Measurements from ENCODE around the gene CEP120.

The CEP120 gene

GRCh38 chr5:123300266-123300665 lies 122.9 kb downstream of the CEP120 start:
- H3K4me3 ChIP-seq (ENCODE audit: control insufficient read depth, low read depth, low read length), result no peak overlapping the region
- no peak for DNase-seq (ENCODE audit: low read depth)
- TF ChIP-seq CTCF (IDR thresholded peaks at IDR 0.05; ENCODE audit: control insufficient read depth, insufficient read depth, low read depth, low read length, missing control alignments), result no peak

- no peak for DNase-seq (ENCODE audit: low read depth)
- TF ChIP-seq CTCF (IDR thresholded peaks at IDR 0.05; ENCODE audit: control insufficient read depth, insufficient read depth, low read depth, low read length, missing control alignments), result no peak
- H3K4me3 ChIP-seq (ENCODE audit: control insufficient read depth, low read depth, low read length), result no peak overlapping the region
Observed at GRCh38 chr5:123299136-123299535, 124.1 kb downstream of the CEP120 start.

DNA sequence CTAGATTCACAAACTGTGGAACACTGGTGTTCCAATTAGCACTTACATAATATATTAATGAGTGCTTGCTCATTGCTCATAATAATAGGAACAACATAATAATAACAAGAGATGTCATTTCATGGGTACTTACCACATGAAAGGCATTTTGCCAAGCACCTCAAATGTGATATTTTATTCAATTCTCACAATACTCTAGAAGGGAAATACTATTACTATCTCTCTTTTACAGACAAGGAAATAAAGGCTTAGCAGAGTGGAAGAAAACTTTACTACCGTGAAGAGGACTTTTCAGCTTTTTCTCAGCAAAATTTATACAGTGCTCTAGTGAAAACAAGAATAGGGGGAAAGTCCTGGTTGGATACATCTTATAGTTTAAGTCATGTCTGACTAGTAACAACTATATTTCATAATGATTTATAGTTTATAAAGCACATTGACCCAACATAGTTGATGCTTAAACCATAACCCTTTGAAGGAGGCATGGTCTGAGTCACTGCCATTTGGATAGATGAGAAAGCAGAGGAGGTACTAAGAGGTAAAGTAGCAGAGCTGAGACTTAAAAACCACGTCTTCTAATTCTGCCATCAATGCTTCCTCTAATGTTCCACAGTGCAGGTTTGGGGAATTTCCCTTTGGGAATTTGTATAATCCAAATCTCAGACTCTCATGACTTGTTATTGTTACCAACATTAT lies 124.7 kb downstream of the CEP120 start:
- TF ChIP-seq CTCF (IDR thresholded peaks at IDR 0.05; ENCODE audit: control insufficient read depth, insufficient read depth, low read depth, low read length, missing control alignments), result no peak
- H3K4me3 ChIP-seq (ENCODE audit: control insufficient read depth, low read depth, low read length), result no peak overlapping the region
- no peak for DNase-seq (ENCODE audit: low read depth)

DNA sequence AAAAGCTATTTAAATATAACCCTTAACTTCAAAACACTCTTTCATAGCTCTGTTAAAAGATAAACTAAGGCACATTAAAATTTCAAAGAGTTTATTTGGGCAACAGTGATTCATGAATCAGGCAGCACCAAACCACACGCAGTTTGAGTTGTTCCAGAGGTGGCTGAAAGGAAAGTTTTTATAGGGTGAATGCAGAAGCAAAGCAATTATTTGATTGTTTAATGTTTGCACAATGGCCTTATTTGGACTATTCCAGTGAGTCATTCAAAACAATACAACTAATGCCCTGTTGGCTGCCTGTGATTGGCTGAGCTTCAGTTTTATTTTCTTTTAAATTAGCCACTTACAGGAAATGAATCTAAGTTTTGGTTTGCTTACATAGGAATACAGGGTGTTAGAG lies 125.3 kb downstream of the CEP120 start:
- DNase-seq (ENCODE audit: low read depth), result no peak
- no peak overlapping the region for H3K4me3 ChIP-seq (ENCODE audit: control insufficient read depth, low read depth, low read length)
- no peak for TF ChIP-seq CTCF (IDR thresholded peaks at IDR 0.05; ENCODE audit: control insufficient read depth, insufficient read depth, low read depth, low read length, missing control alignments)

- H3K4me3 ChIP-seq (ENCODE audit: control insufficient read depth, low read depth, low read length), result no peak overlapping the region
- no peak for TF ChIP-seq CTCF (IDR thresholded peaks at IDR 0.05; ENCODE audit: control insufficient read depth, insufficient read depth, low read depth, low read length, missing control alignments)
- DNase-seq (ENCODE audit: low read depth), result no peak
Observed at GRCh38 chr5:123297198-123297831, 125.9 kb downstream of the CEP120 start.
